Measurements from ENCODE around the gene FZD2. TPM values are rescaled to one million over a fixed set of nuclear protein-coding genes. Genes with fewer than 3 reads are reported as not detected.
"Not testable (repeated sequence)": the region's sequence is repeated elsewhere in the genome, so short reads cannot be mapped to it uniquely, and the experiment has no call there.

The FZD2 gene
- 0.53 and 0.57 TPM in 2 replicates for total RNA-seq

DNA sequence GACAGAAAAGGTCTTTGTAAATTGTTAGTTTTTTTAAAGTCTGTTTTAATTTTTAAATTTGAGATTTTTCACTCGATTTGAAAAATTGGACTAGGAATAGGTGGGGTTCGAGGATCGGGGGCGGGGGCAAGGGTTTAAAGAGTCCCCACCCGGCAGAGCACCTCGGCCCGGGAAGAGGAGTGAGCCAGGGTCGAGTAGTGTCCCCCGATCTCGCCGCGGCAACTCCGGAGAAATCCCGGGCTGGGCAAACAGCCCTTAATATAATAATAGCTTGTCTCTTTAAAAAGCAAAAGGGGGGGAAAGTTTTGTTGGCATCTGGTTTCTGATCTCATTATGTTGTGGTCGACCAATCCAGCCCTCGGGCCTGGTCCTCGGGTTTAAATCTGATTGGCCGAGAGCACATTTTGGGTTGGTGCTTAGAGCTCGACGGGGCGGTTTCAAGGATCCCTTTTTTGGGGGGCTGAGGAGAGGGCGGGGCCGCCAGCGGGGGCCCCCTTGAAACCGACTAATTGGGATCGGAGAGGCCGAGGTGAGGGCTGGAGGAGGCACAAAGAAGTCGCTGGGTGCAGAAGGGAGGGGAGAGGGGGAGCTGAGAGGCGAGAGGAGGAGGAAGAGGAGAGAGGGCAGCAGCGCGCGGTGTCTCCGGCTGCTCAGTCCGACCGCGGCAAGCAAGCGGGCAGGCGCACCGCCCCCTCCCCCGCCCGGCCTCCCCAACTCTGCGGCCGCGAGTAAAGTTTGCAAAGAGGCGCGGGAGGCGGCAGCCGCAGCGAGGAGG is at the start of gene FZD2:
Gene FZD2 (plus strand): TSS at position 653 of the 775 bp plus-strand sequence. CDS start 205 bp downstream, outside the sequence.
- H3K9me3 Mint-ChIP-seq: no peaks in the 10 kb centered on the region
- intact Hi-C loops (cut with micrococcal nuclease): loop anchor here (5.0 kb wide), 1 partner anchor 100 kb away; the partner anchor contains the start of gene MEIOC
- peak within 1 kb of the TSS; percentile 34 for H3K27ac Mint-ChIP-seq
- DNase-seq (ENCODE audit: low spot score): peak; percentile 53
- peaks cover 2% of the 10 kb centered on the region for H3K36me3 Mint-ChIP-seq (ENCODE audit: low read depth)
- peak within 1 kb of the TSS; percentile 82 for H3K4me3 Mint-ChIP-seq (ENCODE audit: low read depth)
- peaks cover 73% of the 10 kb centered on the region for H3K27me3 Mint-ChIP-seq (ENCODE audit: low read depth)
- H3K4me1 Mint-ChIP-seq (ENCODE audit: low read depth): peaks cover 12% of the 10 kb centered on the region

GRCh38 chr17:44511241-44512134 is 45.8 kb upstream of the FZD2 start:
- H3K36me3 Mint-ChIP-seq (ENCODE audit: low read depth); H3K27me3 Mint-ChIP-seq (ENCODE audit: low read depth); H3K27ac Mint-ChIP-seq; H3K4me1 Mint-ChIP-seq (ENCODE audit: low read depth); H3K9me3 Mint-ChIP-seq; DNase-seq (ENCODE audit: low spot score); intact Hi-C loops (cut with micrococcal nuclease); H3K4me3 Mint-ChIP-seq (ENCODE audit: low read depth): not testable (repeated sequence)

- no peak overlapping the region for H3K27ac Mint-ChIP-seq
- H3K9me3 Mint-ChIP-seq: no peaks in the 10 kb centered on the region
- H3K4me3 Mint-ChIP-seq (ENCODE audit: low read depth): no peak overlapping the region
- no peak for DNase-seq (ENCODE audit: low spot score)
- intact Hi-C loops (cut with micrococcal nuclease): no loop called here
- H3K36me3 Mint-ChIP-seq (ENCODE audit: low read depth): no peaks in the 10 kb centered on the region
- H3K27me3 Mint-ChIP-seq (ENCODE audit: low read depth): peaks cover 18% of the 10 kb centered on the region
- H3K4me1 Mint-ChIP-seq (ENCODE audit: low read depth): no peaks in the 10 kb centered on the region
These were observed 39.3 kb upstream of the FZD2 start for GRCh38 chr17:44518032-44518431.

DNA sequence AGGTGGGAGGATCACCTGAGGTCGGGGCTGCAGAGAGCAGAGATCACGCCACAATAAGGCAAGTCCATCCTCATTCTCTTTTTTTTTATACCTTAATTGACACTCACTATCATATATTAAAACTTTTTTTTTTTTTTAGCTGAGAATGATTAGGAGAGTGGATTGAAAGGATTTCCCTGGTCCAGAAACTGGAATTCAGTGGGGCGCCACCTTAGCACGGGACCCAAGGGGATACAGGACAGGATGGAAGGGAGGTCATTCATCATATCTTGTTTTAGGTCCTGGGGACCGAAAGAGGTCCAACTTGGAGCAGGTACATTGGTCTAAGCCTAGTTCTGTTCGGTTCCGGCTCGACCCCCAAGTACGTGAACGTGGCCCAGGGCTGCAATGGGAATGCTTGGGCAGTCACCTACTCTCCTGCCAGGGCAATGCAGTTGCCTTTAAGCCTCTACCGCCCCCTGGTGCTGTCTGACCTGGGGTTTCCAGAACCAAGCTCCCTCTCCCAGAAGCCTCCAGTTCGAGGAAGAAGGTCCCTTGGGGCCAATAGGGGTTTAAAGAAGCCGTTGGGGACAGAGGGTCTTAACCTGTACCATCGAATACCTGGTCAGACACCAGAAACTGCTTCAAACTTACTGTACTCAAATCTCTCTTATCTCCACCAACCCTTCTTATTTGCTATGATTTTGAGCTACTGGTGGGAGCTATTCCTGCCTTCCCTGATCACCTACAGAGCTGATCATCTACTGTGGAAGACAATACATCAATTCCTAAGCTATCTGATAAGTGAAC is 34.2 kb upstream of the FZD2 start:
- Mint-ChIP-seq H3K9me3 (peaks cover 7% of the 10 kb centered on the region), H3K27me3 (ENCODE audit: low read depth) (peaks cover 16% of the 10 kb centered on the region), H3K36me3 (ENCODE audit: low read depth) (no peaks in the 10 kb centered on the region), H3K27ac (no peak overlapping the region), H3K4me1 (ENCODE audit: low read depth) (peaks cover 3% of the 10 kb centered on the region), H3K4me3 (ENCODE audit: low read depth) (no peak overlapping the region)
- peak; percentile 55 for DNase-seq (ENCODE audit: low spot score)
- intact Hi-C loops (cut with micrococcal nuclease): loop anchor here (1.0 kb wide), 1 partner anchor 123 kb away; no protein-coding TSS in a partner anchor

DNA sequence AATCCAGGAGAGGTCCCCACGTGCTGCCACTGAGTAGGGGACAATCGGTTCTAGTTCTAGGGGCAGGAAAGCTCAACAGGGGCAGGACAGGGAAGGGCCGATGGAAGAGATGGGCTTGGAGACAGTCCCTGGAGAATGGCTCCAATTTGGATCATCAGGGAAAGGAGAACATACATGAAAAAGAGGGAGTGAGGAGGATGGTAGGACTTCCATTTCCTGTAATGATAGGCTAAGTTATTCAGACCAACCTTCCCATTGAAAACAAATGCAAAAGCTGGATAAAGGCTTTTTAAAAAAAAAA is 33.7 kb upstream of the FZD2 start:
- H3K4me1 Mint-ChIP-seq (ENCODE audit: low read depth): peaks cover 3% of the 10 kb centered on the region
- no peak overlapping the region for H3K27ac Mint-ChIP-seq

GRCh38 chr17:44527102-44527501 is 30.2 kb upstream of the FZD2 start:
- DNase-seq (ENCODE audit: low spot score): no peak
- Mint-ChIP-seq H3K36me3 (ENCODE audit: low read depth) (no peaks in the 10 kb centered on the region), H3K4me3 (ENCODE audit: low read depth) (no peak overlapping the region), H3K4me1 (ENCODE audit: low read depth) (peaks cover 3% of the 10 kb centered on the region), H3K27ac (no peak overlapping the region), H3K27me3 (ENCODE audit: low read depth) (peaks cover 3% of the 10 kb centered on the region), H3K9me3 (peaks cover 7% of the 10 kb centered on the region)
- intact Hi-C loops (cut with micrococcal nuclease): no loop called here

More for the DNA sequence above, 33.7 kb upstream of the FZD2 start:
- Mint-ChIP-seq H3K36me3 (ENCODE audit: low read depth) (no peaks in the 10 kb centered on the region), H3K9me3 (peaks cover 7% of the 10 kb centered on the region), H3K4me3 (ENCODE audit: low read depth) (no peak overlapping the region), H3K27me3 (ENCODE audit: low read depth) (peaks cover 14% of the 10 kb centered on the region)
- intact Hi-C loops (cut with micrococcal nuclease): loop anchor here (1.0 kb wide), 1 partner anchor 123 kb away; no protein-coding TSS in a partner anchor
- DNase-seq (ENCODE audit: low spot score): no peak

GRCh38 chr17:44527954-44528353 is 29.3 kb upstream of the FZD2 start:
- H3K4me3 Mint-ChIP-seq (ENCODE audit: low read depth): no peak overlapping the region

DNA sequence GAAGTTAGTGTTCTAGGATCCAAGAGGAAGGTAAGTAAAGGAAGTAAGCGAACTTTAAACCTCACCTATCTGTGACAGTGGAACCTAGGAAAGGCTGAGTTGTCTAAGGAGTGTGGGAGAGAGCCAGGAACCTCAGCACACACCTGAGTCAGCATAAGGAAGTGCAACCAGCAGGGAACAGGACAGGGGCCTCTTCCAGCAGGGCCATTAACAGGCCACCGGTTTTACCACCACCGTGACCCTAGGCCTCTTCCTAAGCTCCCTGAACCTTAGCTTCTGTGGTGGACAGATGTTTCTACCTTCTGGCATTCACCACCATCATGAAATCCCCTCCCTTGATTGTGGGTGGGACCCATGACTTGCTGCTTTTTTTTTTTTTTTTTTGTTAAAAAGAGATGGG is 27.4 kb upstream of the FZD2 start:
- Mint-ChIP-seq H3K36me3 (ENCODE audit: low read depth) (no peaks in the 10 kb centered on the region), H3K4me1 (ENCODE audit: low read depth) (peaks cover 5% of the 10 kb centered on the region), H3K4me3 (ENCODE audit: low read depth) (no peak overlapping the region), H3K27me3 (ENCODE audit: low read depth) (peaks cover 2% of the 10 kb centered on the region), H3K9me3 (peaks cover 7% of the 10 kb centered on the region), H3K27ac (no peak overlapping the region)
- DNase-seq (ENCODE audit: low spot score): no peak
- intact Hi-C loops (cut with micrococcal nuclease): loop anchor here (10.0 kb wide), 1 partner anchor 105 kb away; no protein-coding TSS in a partner anchor

More at GRCh38 chr17:44527954-44528353, 29.3 kb upstream of the FZD2 start:
- Mint-ChIP-seq H3K36me3 (ENCODE audit: low read depth) (no peaks in the 10 kb centered on the region), H3K4me1 (ENCODE audit: low read depth) (peaks cover 3% of the 10 kb centered on the region), H3K27me3 (ENCODE audit: low read depth) (peaks cover 2% of the 10 kb centered on the region), H3K9me3 (peaks cover 7% of the 10 kb centered on the region), H3K27ac (no peak overlapping the region)
- intact Hi-C loops (cut with micrococcal nuclease): no loop called here
- DNase-seq (ENCODE audit: low spot score): no peak

- H3K27ac Mint-ChIP-seq: no peak overlapping the region
- H3K9me3 Mint-ChIP-seq: peaks cover 7% of the 10 kb centered on the region
- no peak overlapping the region for H3K4me3 Mint-ChIP-seq (ENCODE audit: low read depth)
- no peak for DNase-seq (ENCODE audit: low spot score)
- no peaks in the 10 kb centered on the region for H3K36me3 Mint-ChIP-seq (ENCODE audit: low read depth)
- intact Hi-C loops (cut with micrococcal nuclease): loop anchor here (10.0 kb wide), 1 partner anchor 104 kb away; no protein-coding TSS in a partner anchor
- H3K27me3 Mint-ChIP-seq (ENCODE audit: low read depth): peaks cover 2% of the 10 kb centered on the region
- H3K4me1 Mint-ChIP-seq (ENCODE audit: low read depth): peaks cover 5% of the 10 kb centered on the region
These were observed 26.3 kb upstream of the FZD2 start for GRCh38 chr17:44530896-44531418.

DNA sequence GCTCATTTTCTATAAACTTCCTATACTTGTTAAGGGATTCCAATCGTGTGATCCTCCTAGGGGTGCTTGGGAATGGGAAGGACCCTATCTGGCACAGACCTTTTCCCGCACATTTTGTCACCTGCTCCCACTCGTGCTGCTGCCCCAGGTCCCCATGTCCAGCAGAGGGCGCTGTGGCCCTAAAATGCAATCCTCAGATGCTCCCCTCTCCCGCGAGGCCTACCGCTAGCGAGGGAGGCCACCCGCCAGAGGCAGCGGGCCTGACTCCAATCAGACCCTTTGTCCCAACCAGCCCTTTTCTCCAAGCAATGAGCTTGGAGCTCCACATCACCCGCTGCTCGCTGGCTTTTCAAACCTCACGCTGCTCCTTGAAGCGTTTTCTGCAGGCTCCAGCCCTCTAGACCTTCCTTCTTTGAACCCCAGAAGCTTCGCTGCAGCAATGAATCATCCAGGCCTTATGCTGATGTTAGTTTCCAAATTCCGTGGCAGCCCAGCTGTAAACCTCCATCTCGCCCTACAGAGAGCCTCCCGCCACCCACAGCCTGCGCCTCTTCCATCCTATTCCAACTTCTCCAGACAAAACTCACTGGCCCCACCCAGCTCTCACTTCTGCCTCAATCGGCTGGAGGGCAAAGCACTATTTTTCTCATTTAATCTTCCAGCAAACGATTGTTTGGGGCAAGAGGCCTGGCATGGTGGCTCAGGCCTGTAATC is 23.6 kb upstream of the FZD2 start:
- H3K9me3 Mint-ChIP-seq: no peaks in the 10 kb centered on the region
- DNase-seq (ENCODE audit: low spot score): peak; percentile 73
- H3K36me3 Mint-ChIP-seq (ENCODE audit: low read depth): no peaks in the 10 kb centered on the region
- no peak overlapping the region for H3K27ac Mint-ChIP-seq
- peaks cover 5% of the 10 kb centered on the region for H3K4me1 Mint-ChIP-seq (ENCODE audit: low read depth)
- no peak overlapping the region for H3K4me3 Mint-ChIP-seq (ENCODE audit: low read depth)
- intact Hi-C loops (cut with micrococcal nuclease): loop anchor here (1.0 to 10.0 kb wide), 2 partner anchors 101 to 139 kb away; no protein-coding TSS in a partner anchor
- H3K27me3 Mint-ChIP-seq (ENCODE audit: low read depth): peaks cover 4% of the 10 kb centered on the region

- intact Hi-C loops (cut with micrococcal nuclease): loop anchor here (10.0 kb wide), 1 partner anchor 98 kb away; no protein-coding TSS in a partner anchor
- Mint-ChIP-seq H3K27me3 (ENCODE audit: low read depth) (peaks cover 4% of the 10 kb centered on the region), H3K9me3 (no peaks in the 10 kb centered on the region), H3K4me1 (ENCODE audit: low read depth) (peaks cover 5% of the 10 kb centered on the region), H3K36me3 (ENCODE audit: low read depth) (no peaks in the 10 kb centered on the region), H3K27ac (no peak overlapping the region), H3K4me3 (ENCODE audit: low read depth) (no peak overlapping the region)
- DNase-seq (ENCODE audit: low spot score): no peak
These were observed 21.0 kb upstream of the FZD2 start for GRCh38 chr17:44536090-44536953.

All from activated T-helper 2 cell treated with anti-CD3 and anti-CD28 coated beads, Interferon-gamma antibody, Interleukin-2, Interleukin-4, amounts not matched to agents 10 μg/mL and 5 μg/mL and 100 μg/mL, durations not matched to agents 14 hours and 24 hours and 36 hours (primary cell).